ENCODE results near the gene PTPRA. TPM values are rescaled to one million over a fixed set of nuclear protein-coding genes. Genes with fewer than 3 reads are reported as not detected.

PTPRA gene
- total and polyA plus RNA-seq, 10 of the 15 experiments (the other 5 are each of a cell fraction or from before 2014, with no cell fraction given), result 3.9 to 62.1 (median 34.6) TPM

GRCh38 chr20:3040086-3040485 lies 166.8 kb downstream of the PTPRA start (continued):
- no peak for TF ChIP-seq PKNOX1 (IDR thresholded peaks at IDR 0.05)
- TF ChIP-seq DPF2 (IDR thresholded peaks at IDR 0.05), result no peak
- TF ChIP-seq RELA (IDR thresholded peaks at IDR 0.05; ENCODE audit: borderline replicate concordance, partially characterized antibody), result no peak
- TF ChIP-seq MEF2A (IDR thresholded peaks at IDR 0.05; ENCODE audit: insufficient read depth, low read depth, low read length), result no peak
- no peak for TF ChIP-seq RUNX3 (IDR thresholded peaks at IDR 0.05; ENCODE audit: low read length)
- no peak for TF ChIP-seq BRCA1 (IDR thresholded peaks at IDR 0.05; ENCODE audit: low read depth, low read length)
- no peak for TF ChIP-seq SPI1 (IDR thresholded peaks at IDR 0.05; ENCODE audit: borderline replicate concordance, insufficient read depth, low read depth, low read length)
- no peak for TF ChIP-seq EED (IDR thresholded peaks at IDR 0.05; ENCODE audit: low read depth)
- TF ChIP-seq MXI1 (IDR thresholded peaks at IDR 0.05; ENCODE audit: low read depth, low read length), result no peak
- no peak for TF ChIP-seq STAT3 (IDR thresholded peaks at IDR 0.05; ENCODE audit: low read depth, low read length)

GRCh38 chr20:3041854-3042409 lies 168.7 kb downstream of the PTPRA start:
- 95% methylated on average over 10 of the region's 10 CpGs for WGBS (ENCODE audit: insufficient coverage, insufficient replicate concordance, low lambda C conversion rate, missing lambda C conversion rate)
- H3K27ac ChIP-seq (ENCODE audit: control insufficient read depth, insufficient read depth), result no peak overlapping the region
- DNase-seq (ENCODE audit: low read depth, low spot score) (no peak), ATAC-seq (no peak), FAIRE-seq (no peak)
- H3K79me2 ChIP-seq (ENCODE audit: control insufficient read depth, insufficient read depth, low read length), result peaks cover 8% of the 10 kb centered on the region
- RAD21 ChIA-PET (ENCODE audit: unreplicated experiment), result no interaction called here
- no peak overlapping the region for H3K9ac ChIP-seq (ENCODE audit: control insufficient read depth, insufficient read depth, low read length)
- no peak overlapping the region for H3K4me2 ChIP-seq (ENCODE audit: control insufficient read depth, insufficient read depth)
- H2AFZ ChIP-seq (ENCODE audit: control insufficient read depth, low read depth, low read length), result no peak overlapping the region
- no peak overlapping the region for H3K4me3 ChIP-seq
- in situ Hi-C loops (cut with MboI) (no loop called here), intact Hi-C loops (cut with micrococcal nuclease; ENCODE audit: unreplicated experiment) (loop anchor here (10.0 kb wide), 1 partner anchor 163 kb away; the partner anchor contains the start of genes DDRGK1 and ITPA)
- peaks cover 8 to 11% of the 10 kb centered on the region in 2 experiments; a peak in 3 of 4 replicates for H3K36me3 ChIP-seq (ENCODE audit: control insufficient read depth in 2 of 2, insufficient read depth in 2 of 2, low read length in 1 of 2)
- no peaks in the 10 kb centered on the region; the same call in 1 of the 2 replicates for H3K4me1 ChIP-seq (ENCODE audit: control insufficient read depth, insufficient read depth, low read length)
- no peaks in the 10 kb centered on the region for H3K27me3 ChIP-seq (replicated peaks in 1 of 2; ENCODE audit: control insufficient read depth in 2 of 2, insufficient read depth in 2 of 2, low read length in 1 of 2)
- BruUV-seq (replicated peaks), result no TSS peak
- CTCF ChIA-PET, result no interaction called here
- POLR2A ChIA-PET, result no interaction called here
- TF ChIP-seq CTCF (IDR thresholded peaks at IDR 0.05 in 2 of 3, conservative IDR thresholded peaks at IDR 0.05 in 1 of 3; ENCODE audit: control insufficient read depth in 2 of 3, extremely low read depth in 1 of 3, insufficient read depth in 1 of 3, low read depth in 3 of 3, low read length in 3 of 3), result no peak
- TF ChIP-seq POLR2A (IDR thresholded peaks at IDR 0.05; ENCODE audit: low read depth, low read length), result 0 out of 2 replicates have a peak, but pooled peaks have one; percentile 10
- H3K9me3 ChIP-seq (replicated peaks; ENCODE audit: control insufficient read depth, insufficient read depth, low read length), result no peaks in the 10 kb centered on the region
- SMC1A ChIA-PET (ENCODE audit: uncharacterized antibody, unreplicated experiment), result interaction anchor here (0.6 kb wide), 1 partner anchor 790 kb away, joined by 3 read pairs; no protein-coding TSS in a partner anchor
- H4K20me1 ChIP-seq (ENCODE audit: control insufficient read depth, insufficient read depth), result no peaks in the 10 kb centered on the region; the same call in 1 of the 2 replicates
